OCI-LY3 (cell line): ENCODE measurements around the gene LTA.
"Not testable (repeated sequence)": the region's sequence is repeated elsewhere in the genome, so short reads cannot be mapped to it uniquely, and the experiment has no call there.

Experiments
- H2AFZ ChIP-seq: fragments of 200-600, 300-600 bp; shearing (Covaris generic); 2 replicates; pipeline ENCODE4 v1.6.0; 2014; ENCODE audit warnings: antibody characterized with exemption, low read depth, low read length
- H3K27ac ChIP-seq: fragments of 200-600, 300-600 bp; sonication (generic); 2 replicates; pipeline ENCODE4 v1.5.1; 2014; ENCODE audit warnings: mild to moderate bottlenecking, low read length, moderate library complexity, mixed read lengths
- H3K27me3 ChIP-seq: fragments of 200-600, 300-600 bp; sonication (generic); 2 replicates; pipeline ENCODE4 v1.6.1; 2014; ENCODE audit warnings: low read depth, low read length, mixed read lengths
- H3K36me3 ChIP-seq: fragments of 200-600, 300-600 bp; sonication (generic); replicated peaks from 2 replicates; pipeline ENCODE3; 2014; ENCODE audit warnings: low read depth, low read length, mixed read lengths
- H3K4me1 ChIP-seq: fragments of 300-600, 200-600 bp; sonication (generic); 2 replicates; pipeline ENCODE4 v1.6.1; 2014; ENCODE audit warnings: low read length, mixed read lengths
- H3K4me2 ChIP-seq: fragments of 200-600, 300-600 bp; sonication (generic); 2 replicates; pipeline ENCODE4 v1.6.1; 2014; ENCODE audit warnings: low read length, mixed read lengths
- H3K4me3 ChIP-seq: fragments of 300-600, 200-600 bp; sonication (generic); 2 replicates; pipeline ENCODE4 v1.5.1; 2014; ENCODE audit warnings: antibody characterized with exemption, mild to moderate bottlenecking, low read length, moderate library complexity
- H3K79me2 ChIP-seq: fragments of 300-600, 200-600 bp; shearing (Covaris generic); 2 replicates; pipeline ENCODE4 v1.6.1; 2014; ENCODE audit warnings: mild to moderate bottlenecking, low read length, mixed read lengths
- H3K9ac ChIP-seq: fragments of 300-600, 200-600 bp; shearing (Covaris generic); 2 replicates; pipeline ENCODE4 v1.6.0; 2014; ENCODE audit warnings: mild to moderate bottlenecking, low read length, moderate library complexity
- H3K9me3 ChIP-seq: fragments of 200-600, 300-600 bp; shearing (Covaris generic); 2 replicates; pipeline ENCODE4 v1.6.1; 2014; ENCODE audit warnings: low read length, mixed read lengths; ENCODE audit not compliant: insufficient read depth
- H4K20me1 ChIP-seq: fragments of 200-600, 300-600 bp; sonication (generic); 2 replicates; pipeline ENCODE4 v1.6.1; 2016; ENCODE audit warnings: low read length, mixed read lengths; ENCODE audit not compliant: insufficient read depth
- EZH2phosphoT487 ChIP-seq: fragments of 200-600 bp; shearing (Covaris generic); IDR thresholded peaks from 2 replicates; pipeline ENCODE4 v1.6.1; 2018; ENCODE audit warnings: antibody characterized with exemption, mixed run types, low read depth
- TF ChIP-seq, protein P1 (sequence below): fragments of 200-600, 300-600 bp; sonication (generic); IDR thresholded peaks from 2 replicates; pipeline ENCODE4 v1.5.1; 2014; ENCODE audit warnings: antibody characterized with exemption, low read length, low read depth

LTA gene

DNA sequence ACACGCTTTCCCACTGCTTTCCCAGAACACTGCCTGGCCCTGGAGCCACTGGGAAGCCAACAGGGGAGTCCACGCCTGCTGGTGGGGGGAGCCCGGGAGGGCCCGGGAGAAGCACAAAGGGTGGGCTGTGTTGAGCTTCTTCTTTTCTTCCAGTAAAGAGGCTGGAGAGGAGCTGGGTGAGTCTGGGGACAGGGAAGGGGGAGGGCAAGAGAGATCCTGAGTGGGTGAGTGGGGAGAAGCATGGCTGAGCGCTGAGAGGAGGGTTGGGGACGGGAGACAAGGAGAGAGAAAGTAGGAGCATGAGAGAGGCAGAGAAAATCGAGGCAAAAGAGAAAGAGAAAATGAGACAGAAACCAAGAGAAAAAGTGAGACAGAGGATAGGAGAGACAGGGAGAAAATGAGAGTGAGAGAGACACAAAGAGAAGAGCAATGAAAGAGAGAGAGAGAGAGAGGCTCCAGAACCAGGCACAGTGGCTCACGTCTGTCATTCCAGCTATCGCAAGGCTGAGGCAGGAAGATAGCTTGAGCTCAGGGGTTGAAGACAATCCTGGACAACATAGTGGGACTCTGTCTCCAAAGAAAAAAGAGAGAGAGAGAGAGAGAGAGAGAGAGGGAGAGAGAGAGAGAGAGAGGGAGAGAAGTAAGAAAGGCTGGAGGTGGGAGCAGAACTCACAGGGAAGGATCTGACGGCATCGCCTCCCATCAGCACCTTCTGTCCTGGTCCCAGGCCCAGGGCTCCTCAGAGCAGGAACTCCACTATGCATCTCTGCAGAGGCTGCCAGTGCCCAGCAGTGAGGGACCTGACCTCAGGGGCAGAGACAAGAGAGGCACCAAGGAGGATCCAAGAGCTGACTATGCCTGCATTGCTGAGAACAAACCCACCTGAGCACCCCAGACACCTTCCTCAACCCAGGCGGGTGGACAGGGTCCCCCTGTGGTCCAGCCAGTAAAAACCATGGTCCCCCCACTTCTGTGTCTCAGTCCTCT, 16.0 kb downstream of the LTA start:
- no peak overlapping the region; the same call in 1 of the 2 replicates for H3K9ac ChIP-seq
- no peak overlapping the region for H3K27ac ChIP-seq
- H2AFZ ChIP-seq = no peak overlapping the region
- no peak overlapping the region; the same call in 1 of the 2 replicates for H3K4me2 ChIP-seq
- H3K4me1 ChIP-seq = peaks cover 38% of the 10 kb centered on the region
- peaks cover 6% of the 10 kb centered on the region for H3K79me2 ChIP-seq
- H3K9me3 ChIP-seq = no peaks in the 10 kb centered on the region
- H3K27me3 ChIP-seq = no peaks in the 10 kb centered on the region
- no peak overlapping the region for H3K4me3 ChIP-seq
- H4K20me1 ChIP-seq = no peaks in the 10 kb centered on the region
- TF ChIP-seq EZH2phosphoT487 = no peak
- TF ChIP-seq, protein P1, sequence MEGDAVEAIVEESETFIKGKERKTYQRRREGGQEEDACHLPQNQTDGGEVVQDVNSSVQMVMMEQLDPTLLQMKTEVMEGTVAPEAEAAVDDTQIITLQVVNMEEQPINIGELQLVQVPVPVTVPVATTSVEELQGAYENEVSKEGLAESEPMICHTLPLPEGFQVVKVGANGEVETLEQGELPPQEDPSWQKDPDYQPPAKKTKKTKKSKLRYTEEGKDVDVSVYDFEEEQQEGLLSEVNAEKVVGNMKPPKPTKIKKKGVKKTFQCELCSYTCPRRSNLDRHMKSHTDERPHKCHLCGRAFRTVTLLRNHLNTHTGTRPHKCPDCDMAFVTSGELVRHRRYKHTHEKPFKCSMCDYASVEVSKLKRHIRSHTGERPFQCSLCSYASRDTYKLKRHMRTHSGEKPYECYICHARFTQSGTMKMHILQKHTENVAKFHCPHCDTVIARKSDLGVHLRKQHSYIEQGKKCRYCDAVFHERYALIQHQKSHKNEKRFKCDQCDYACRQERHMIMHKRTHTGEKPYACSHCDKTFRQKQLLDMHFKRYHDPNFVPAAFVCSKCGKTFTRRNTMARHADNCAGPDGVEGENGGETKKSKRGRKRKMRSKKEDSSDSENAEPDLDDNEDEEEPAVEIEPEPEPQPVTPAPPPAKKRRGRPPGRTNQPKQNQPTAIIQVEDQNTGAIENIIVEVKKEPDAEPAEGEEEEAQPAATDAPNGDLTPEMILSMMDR = no peak
- no peaks in the 10 kb centered on the region for H3K36me3 ChIP-seq

GRCh38 chr6:31588871-31589650, 17.0 kb downstream of the LTA start:
- TF ChIP-seq EZH2phosphoT487 = no peak
- TF ChIP-seq, protein P1 = no peak
- Histone ChIP-seq H3K4me2 (no peak overlapping the region), H4K20me1 (no peaks in the 10 kb centered on the region), H3K79me2 (peaks cover under 1% of the 10 kb centered on the region; the same call in 1 of the 2 replicates), H2AFZ (no peak overlapping the region), H3K9ac (no peak overlapping the region), H3K27me3 (no peaks in the 10 kb centered on the region), H3K4me1 (peaks cover 37% of the 10 kb centered on the region), H3K4me3 (no peak overlapping the region), H3K36me3 (no peaks in the 10 kb centered on the region), H3K27ac (no peak overlapping the region), H3K9me3 (no peaks in the 10 kb centered on the region)

- not testable (repeated sequence) for H3K4me3 ChIP-seq, H2AFZ ChIP-seq, H3K27ac ChIP-seq, H3K27me3 ChIP-seq, H3K9ac ChIP-seq, H3K4me2 ChIP-seq, H3K36me3 ChIP-seq, H3K79me2 ChIP-seq, H4K20me1 ChIP-seq, H3K9me3 ChIP-seq
- peaks cover 23% of the 10 kb centered on the region for H3K4me1 ChIP-seq
These were observed 18.6 kb downstream of the LTA start for GRCh38 chr6:31590691-31591090.

GRCh38 chr6:31592396-31592771, 20.3 kb downstream of the LTA start:
- Histone ChIP-seq H3K9me3 (no peaks in the 10 kb centered on the region), H3K79me2 (no peaks in the 10 kb centered on the region), H3K4me2 (no peak overlapping the region), H2AFZ (no peak overlapping the region), H3K4me3 (no peak overlapping the region), H3K9ac (no peak overlapping the region), H3K27me3 (no peaks in the 10 kb centered on the region), H3K4me1 (peaks cover 6% of the 10 kb centered on the region; the same call in 1 of the 2 replicates), H3K36me3 (no peaks in the 10 kb centered on the region), H4K20me1 (no peaks in the 10 kb centered on the region), H3K27ac (no peak overlapping the region)
- TF ChIP-seq EZH2phosphoT487 = no peak
- TF ChIP-seq, protein P1 = no peak
